NCI-H510A treated with DMSO at 0.1 percent for 48 hours (cell line): ENCODE results near the gene MAN1A1.

ENCODE experiments used
- DNase-seq: peaks from one replicate; lab custom pipeline; 2025; lab: John Stamatoyannopoulos, UW

Gene MAN1A1

DNA sequence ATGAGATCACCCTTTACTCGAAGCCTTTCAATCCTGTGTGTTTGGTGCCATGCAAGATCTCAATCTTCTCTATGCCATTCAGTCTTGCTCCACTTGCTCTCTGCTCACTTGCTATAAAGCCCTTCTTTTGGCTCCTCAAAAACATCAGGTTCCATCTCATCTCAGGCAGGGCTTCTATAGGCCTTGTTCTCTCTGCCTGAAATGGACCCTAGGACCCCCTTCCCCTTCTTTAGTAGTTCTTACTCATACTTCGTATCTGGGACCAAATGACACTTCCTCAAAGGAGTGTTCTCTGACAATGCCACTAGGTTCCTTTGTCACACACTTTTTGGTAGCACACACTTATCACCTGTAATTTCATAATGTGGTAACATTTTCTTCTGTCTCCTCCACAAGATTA, 154.4 kb downstream of the MAN1A1 start:
- no peak for DNase-seq

DNA sequence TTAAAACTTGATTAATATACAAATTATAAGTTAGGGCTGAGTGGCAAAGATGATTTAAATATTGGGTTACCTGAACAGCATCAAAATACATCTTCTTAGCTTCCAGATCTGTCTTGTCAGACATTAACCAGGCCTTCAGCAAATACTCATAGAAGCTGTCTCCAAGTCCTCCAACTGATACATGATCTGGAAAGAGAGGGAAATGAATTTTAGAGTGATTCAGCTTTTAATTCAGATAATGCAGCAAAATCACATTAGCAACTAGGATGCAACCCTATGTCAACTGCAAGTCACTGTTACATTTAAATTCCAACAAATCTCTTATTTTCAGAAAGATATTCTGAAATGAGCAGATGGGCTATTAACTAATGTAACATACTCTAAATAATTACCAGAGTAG, 155.9 kb downstream of the MAN1A1 start:
- DNase-seq = no peak

DNA sequence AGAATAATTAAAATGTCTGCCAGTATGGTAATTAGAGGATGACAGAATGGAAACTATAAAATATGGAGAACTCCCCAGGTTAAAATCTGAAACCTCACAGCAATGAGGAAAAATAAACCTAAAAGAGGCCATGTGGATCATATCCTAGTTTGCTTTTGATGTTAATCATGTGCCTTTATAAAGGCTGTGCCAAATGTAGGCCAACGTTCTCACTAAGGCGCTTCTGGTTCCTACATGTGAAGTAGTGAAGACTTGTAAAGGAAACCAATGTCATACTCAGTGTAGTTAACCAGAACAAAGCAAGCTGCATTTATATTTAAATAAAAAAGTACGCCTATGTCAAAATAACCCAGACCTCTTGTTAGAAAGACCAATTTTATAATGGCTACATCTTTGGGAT, 157.4 kb downstream of the MAN1A1 start:
- no peak for DNase-seq

- DNase-seq = no peak
Observed at GRCh38 chr6:119190176-119190575, 159.4 kb downstream of the MAN1A1 start.

- no peak for DNase-seq
Observed at GRCh38 chr6:119189498-119189897, 160.1 kb downstream of the MAN1A1 start.

GRCh38 chr6:119187596-119187995, 162.0 kb downstream of the MAN1A1 start:
- no peak for DNase-seq

DNA sequence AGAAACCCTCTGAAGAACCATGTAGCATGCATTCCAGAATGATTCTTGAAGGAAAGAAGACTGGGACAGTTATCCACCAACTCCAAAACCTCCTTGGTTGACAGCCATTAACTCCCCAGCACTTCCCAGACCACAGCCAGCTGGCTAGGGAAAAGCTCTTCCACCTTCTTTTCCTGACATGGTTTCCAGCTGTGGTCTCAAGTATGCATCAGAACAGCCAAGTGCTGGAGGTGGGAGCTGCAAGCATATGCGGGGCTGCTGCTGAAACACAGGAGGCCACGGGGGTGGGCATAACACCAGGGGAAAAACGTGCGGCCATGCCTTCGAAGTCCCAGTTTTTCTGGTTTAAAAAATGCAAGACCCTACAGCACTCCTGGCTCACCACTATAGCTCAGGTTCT, 163.1 kb downstream of the MAN1A1 start:
- no peak for DNase-seq

GRCh38 chr6:119184008-119184648, 165.4 kb downstream of the MAN1A1 start:
- DNase-seq = no peak

DNA sequence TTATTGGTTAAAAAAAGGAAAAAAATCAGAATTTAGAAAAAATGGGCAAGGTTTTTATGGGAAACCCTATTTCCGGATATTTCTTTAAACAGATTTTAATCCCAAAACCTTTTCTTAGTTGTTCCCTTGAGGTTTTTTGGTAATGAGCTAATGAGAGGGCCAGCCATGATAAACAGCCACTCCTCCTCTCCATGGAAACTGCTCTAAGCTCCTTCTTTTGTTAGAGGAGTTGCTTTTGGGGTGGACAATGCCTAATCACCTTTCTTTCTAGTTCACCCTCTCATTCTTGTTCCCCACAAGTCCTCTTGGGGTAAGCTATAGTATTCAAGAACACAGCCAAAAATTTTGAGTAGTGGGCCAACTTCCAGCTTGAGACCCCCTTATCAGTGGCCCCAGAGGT, 166.1 kb downstream of the MAN1A1 start:
- DNase-seq = no peak

DNA sequence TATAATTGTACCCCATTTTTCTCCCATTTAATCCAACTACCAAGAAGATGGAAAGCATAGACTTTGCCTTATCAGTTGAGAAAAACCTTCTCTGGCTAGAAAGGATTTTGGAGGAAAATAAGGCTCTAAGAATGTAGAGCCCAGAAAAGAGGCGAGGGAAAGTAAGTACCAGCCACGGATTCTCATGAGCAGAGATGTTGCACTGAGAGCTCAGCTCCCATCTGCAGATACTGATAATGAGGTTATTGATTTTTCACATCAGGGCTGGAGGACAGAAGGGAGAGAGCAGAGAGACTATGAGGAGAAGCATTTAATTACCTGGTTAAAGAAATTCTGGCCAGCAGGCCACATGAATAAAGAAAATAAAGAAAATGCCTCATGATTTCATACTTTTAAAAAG, 166.7 kb downstream of the MAN1A1 start:
- DNase-seq = peak; percentile 65

- DNase-seq = no peak
Observed at GRCh38 chr6:119182216-119182803, 167.3 kb downstream of the MAN1A1 start.

DNA sequence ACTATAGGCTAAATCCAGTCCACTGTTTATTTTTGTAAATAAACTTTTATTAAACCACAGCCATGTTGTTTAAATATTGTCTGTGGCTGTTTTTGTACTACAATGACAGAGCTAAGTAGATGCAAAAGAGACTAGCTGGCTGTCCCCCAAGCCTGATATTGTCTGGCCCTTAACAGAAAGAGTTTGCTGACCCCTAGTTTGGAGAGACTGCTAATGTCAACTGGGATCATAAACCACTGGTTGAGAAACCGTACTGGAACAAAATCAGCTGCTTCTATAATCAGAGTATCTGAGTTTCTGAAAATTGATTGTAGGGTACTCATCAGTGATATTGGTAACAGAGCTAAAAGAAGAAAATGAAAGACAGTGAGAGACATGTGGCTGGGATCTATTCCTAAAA, 168.5 kb downstream of the MAN1A1 start:
- no peak for DNase-seq

- DNase-seq = no peak
Observed at GRCh38 chr6:119179842-119180241, 169.7 kb downstream of the MAN1A1 start.

GRCh38 chr6:119179062-119179461, 170.5 kb downstream of the MAN1A1 start:
- no peak for DNase-seq

GRCh38 chr6:119176445-119176844, 173.1 kb downstream of the MAN1A1 start:
- no peak for DNase-seq

- no peak for DNase-seq
Observed at GRCh38 chr6:119174879-119175817, 174.4 kb downstream of the MAN1A1 start.

DNA sequence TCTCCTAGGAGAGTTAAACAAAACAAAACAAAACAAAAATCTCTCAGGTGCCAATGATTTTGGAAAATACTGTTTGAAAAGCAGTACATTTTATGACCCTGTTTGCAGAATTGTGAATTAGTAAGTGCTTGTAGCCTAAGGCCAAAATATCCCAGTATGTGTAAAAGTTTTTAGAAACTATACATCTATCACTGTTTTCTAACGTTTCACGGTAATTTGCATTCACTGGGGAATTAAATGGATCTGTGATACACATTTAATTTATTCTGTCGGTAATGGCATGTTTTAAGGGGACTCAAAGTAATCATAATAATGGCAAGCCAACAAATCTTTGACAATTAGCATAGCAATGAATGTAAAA, 175.5 kb downstream of the MAN1A1 start:
- DNase-seq = no peak

DNA sequence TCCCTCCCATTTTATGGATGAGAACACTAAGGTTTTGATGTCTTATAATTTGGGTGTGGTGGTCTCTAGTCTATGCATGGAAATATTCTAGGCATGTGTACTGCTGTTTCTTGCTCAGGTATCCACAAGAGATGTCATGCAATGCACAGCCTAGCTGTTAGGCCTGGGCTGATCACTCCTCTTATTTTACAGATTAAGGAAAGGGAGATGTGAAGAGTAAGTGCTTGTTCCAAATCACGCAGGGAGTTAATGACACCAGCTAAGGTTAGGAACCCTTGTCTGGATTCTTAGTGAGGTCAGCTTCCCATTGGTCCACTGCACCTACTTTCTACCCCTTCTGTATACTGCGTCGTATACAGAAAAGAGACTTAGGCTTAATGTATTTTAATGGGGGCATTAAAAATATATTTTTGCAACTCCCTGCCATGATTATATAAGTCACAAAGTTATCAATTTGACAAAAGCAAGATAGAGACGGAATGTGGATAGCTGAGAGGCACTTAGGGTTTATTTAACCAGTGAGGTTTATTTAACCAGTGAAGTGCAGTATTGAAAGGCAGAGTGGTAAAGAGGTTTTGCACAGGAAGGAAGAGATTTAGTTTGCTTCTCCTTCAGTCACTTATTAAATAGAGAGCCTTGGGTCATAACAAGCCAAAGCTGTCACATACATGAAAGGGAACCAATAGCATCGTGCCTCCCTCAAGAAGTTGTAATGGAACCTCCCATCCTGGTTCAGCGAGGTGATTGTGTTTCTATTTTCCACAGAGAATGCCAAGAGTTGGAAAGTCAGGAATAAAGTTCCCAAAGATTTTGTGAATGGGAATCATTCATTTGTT, 176.1 kb downstream of the MAN1A1 start:
- peak; percentile 12 for DNase-seq

DNA sequence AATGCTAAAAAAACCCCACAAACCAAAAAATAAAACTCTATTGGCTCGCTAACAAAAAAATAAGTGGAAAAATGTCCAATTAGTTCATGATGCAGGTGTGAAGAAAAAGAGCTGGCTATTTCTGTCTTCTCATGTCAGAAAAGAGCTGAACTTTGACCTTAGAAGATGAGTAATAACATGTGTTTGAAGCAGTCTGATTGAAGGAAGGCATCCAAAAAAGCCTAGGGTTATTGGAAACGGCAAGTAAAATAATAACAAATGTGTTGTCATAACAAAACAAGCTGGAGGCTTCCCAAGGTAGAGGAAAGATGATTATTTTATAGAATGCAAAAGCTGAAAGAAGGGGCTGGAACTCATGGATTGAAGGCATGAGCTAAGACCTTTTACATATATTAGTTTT, 176.7 kb downstream of the MAN1A1 start:
- no peak for DNase-seq

DNA sequence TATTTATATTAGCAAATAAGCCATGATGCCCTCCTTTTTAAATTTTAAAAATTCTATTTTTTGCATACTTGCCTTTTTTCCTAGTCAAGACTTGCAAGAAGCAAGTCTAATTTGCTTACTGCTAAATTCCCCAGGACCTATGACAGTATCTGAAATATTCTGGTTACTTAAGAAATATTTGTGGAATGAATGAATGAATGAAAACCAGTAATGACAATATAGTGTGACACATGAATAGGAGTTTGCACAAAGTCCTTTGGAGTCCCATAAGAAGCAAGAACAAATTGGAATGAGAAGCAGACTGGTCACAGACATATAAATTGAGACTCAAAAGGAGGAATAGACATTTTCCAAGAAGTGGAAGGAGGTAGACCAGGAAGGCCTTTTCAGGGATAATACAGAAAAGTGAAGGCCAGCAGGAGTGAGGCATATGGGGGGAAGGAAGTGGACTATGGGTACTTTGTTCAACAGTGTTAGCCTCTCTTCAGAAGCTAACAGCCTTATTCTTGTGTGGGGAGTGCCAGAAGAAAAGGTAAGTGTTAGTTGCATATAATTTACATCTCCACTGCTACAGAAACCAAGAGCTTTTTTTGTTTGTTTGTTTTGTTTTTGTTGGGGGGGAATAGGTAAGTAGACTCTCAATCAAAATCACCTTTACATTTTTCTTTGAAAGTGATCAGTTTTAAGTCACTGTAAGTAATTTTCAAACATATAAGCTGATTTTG, 177.5 kb downstream of the MAN1A1 start:
- DNase-seq = no peak

GRCh38 chr6:119171088-119171841, 178.3 kb downstream of the MAN1A1 start:
- DNase-seq = no peak
